ENCODE measurements around the gene HPRT1.

The HPRT1 gene

DNA sequence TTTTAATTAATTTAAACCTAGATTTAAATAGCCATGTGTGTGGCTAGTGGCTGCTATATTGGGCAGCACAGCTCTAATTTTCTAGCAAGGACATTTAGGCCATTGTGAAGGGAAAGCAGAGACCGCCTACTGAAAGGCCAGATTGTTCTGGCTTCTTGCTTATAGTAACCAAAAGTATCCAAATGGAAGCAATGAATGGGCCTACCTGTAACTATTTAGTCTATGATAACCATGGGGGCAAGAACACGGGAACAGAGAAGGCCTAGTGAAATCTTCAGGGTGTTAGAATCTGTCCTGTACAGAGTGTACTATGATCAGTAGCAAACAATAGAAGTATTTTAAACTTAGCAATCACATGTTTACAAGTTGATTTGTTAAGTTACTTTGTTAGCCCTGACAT is 16.5 kb upstream of the HPRT1 start:
- ATAC-seq (ENCODE audit: low read depth): no peak
- Histone ChIP-seq H3K27ac (ENCODE audit: poor library complexity, severe bottlenecking) (no peak overlapping the region), H3K4me3 (ENCODE audit: severe bottlenecking) (no peak overlapping the region), H3K27me3 (ENCODE audit: insufficient read depth, poor library complexity, severe bottlenecking) (no peaks in the 10 kb centered on the region), H3K4me1 (ENCODE audit: insufficient read depth, poor library complexity, severe bottlenecking) (no peaks in the 10 kb centered on the region), H3K9me3 (ENCODE audit: severe bottlenecking) (no peaks in the 10 kb centered on the region), H3K36me3 (ENCODE audit: low read depth) (no peaks in the 10 kb centered on the region)
- TF ChIP-seq CTCF (IDR thresholded peaks at IDR 0.05; ENCODE audit: poor library complexity, severe bottlenecking): no peak
- no peak for DNase-seq (ENCODE audit: low spot score)

- no peak for DNase-seq (ENCODE audit: low spot score)
Measured at GRCh38 chrX:134444681-134445080, 15.3 kb upstream of the HPRT1 start.

GRCh38 chrX:134452596-134452995 is 7.4 kb upstream of the HPRT1 start:
- Histone ChIP-seq H3K27me3 (ENCODE audit: insufficient read depth, poor library complexity, severe bottlenecking) (no peaks in the 10 kb centered on the region), H3K9me3 (ENCODE audit: severe bottlenecking) (no peaks in the 10 kb centered on the region), H3K27ac (ENCODE audit: poor library complexity, severe bottlenecking) (no peak overlapping the region), H3K36me3 (ENCODE audit: low read depth) (no peaks in the 10 kb centered on the region), H3K4me1 (ENCODE audit: insufficient read depth, poor library complexity, severe bottlenecking) (no peaks in the 10 kb centered on the region), H3K4me3 (ENCODE audit: severe bottlenecking) (no peak overlapping the region)
- TF ChIP-seq CTCF (IDR thresholded peaks at IDR 0.05; ENCODE audit: poor library complexity, severe bottlenecking): no peak
- DNase-seq (ENCODE audit: low spot score) (no peak), ATAC-seq (ENCODE audit: low read depth) (no peak)

More at GRCh38 chrX:134444681-134445080, 15.3 kb upstream of the HPRT1 start:
- no peak for ATAC-seq (ENCODE audit: low read depth)
- Histone ChIP-seq H3K27ac (ENCODE audit: poor library complexity, severe bottlenecking) (no peak overlapping the region), H3K9me3 (ENCODE audit: severe bottlenecking) (no peaks in the 10 kb centered on the region), H3K4me1 (ENCODE audit: insufficient read depth, poor library complexity, severe bottlenecking) (no peaks in the 10 kb centered on the region), H3K27me3 (ENCODE audit: insufficient read depth, poor library complexity, severe bottlenecking) (no peaks in the 10 kb centered on the region), H3K36me3 (ENCODE audit: low read depth) (no peaks in the 10 kb centered on the region), H3K4me3 (ENCODE audit: severe bottlenecking) (no peak overlapping the region)
- no peak for TF ChIP-seq CTCF (IDR thresholded peaks at IDR 0.05; ENCODE audit: poor library complexity, severe bottlenecking)

- H3K27me3 ChIP-seq (ENCODE audit: insufficient read depth, poor library complexity, severe bottlenecking): no peaks in the 10 kb centered on the region
- DNase-seq (ENCODE audit: low spot score): no peak
- no peak overlapping the region for H3K4me3 ChIP-seq (ENCODE audit: severe bottlenecking)
- no peak for TF ChIP-seq CTCF (IDR thresholded peaks at IDR 0.05; ENCODE audit: poor library complexity, severe bottlenecking)
- H3K4me1 ChIP-seq (ENCODE audit: insufficient read depth, poor library complexity, severe bottlenecking): no peaks in the 10 kb centered on the region
- no peaks in the 10 kb centered on the region for H3K9me3 ChIP-seq (ENCODE audit: severe bottlenecking)
- ATAC-seq (ENCODE audit: low read depth): no peak
- H3K36me3 ChIP-seq (ENCODE audit: low read depth): no peaks in the 10 kb centered on the region
- no peak overlapping the region for H3K27ac ChIP-seq (ENCODE audit: poor library complexity, severe bottlenecking)
Measured at GRCh38 chrX:134453631-134454030, 6.3 kb upstream of the HPRT1 start.

- H3K27me3 ChIP-seq (ENCODE audit: insufficient read depth, poor library complexity, severe bottlenecking): no peaks in the 10 kb centered on the region
- no peaks in the 10 kb centered on the region for H3K9me3 ChIP-seq (ENCODE audit: severe bottlenecking)
- H3K4me3 ChIP-seq (ENCODE audit: severe bottlenecking): no peak overlapping the region
- H3K27ac ChIP-seq (ENCODE audit: poor library complexity, severe bottlenecking): no peak overlapping the region
- H3K36me3 ChIP-seq (ENCODE audit: low read depth): no peaks in the 10 kb centered on the region
- no peak for TF ChIP-seq CTCF (IDR thresholded peaks at IDR 0.05; ENCODE audit: poor library complexity, severe bottlenecking)
- H3K4me1 ChIP-seq (ENCODE audit: insufficient read depth, poor library complexity, severe bottlenecking): no peaks in the 10 kb centered on the region
- ATAC-seq (ENCODE audit: low read depth) (no peak), DNase-seq (ENCODE audit: low spot score) (no peak)
Measured at GRCh38 chrX:134454506-134454905, 5.5 kb upstream of the HPRT1 start.

Data from RWPE2 (cell line).